NCI-H1436 treated with DMSO at 0.1 percent for 48 hours (cell line): ENCODE measurements around the gene TLE6.
A peak's percentile ranks its signal among the peaks of the same experiment; 100 is the strongest.
"Not testable (repeated sequence)": the region's sequence is repeated elsewhere in the genome, so short reads cannot be mapped to it uniquely, and the experiment has no call there.

ENCODE experiments used
- DNase-seq: peaks from one replicate; lab custom pipeline; 2025; lab: John Stamatoyannopoulos, UW

The TLE6 gene

GRCh38 chr19:3029065-3029923 is 51.9 kb downstream of the TLE6 start, which contains the start of gene TLE2:
Gene TLE2 (minus strand): TSS chr19:3029280. CDS start chr19:3028904, 376 bp downstream.
- no peak for DNase-seq

GRCh38 chr19:3031607-3031867 is 54.2 kb downstream of the TLE6 start:
- no peak for DNase-seq

GRCh38 chr19:3033595-3034405 is 56.4 kb downstream of the TLE6 start:
- DNase-seq, result no peak

- no peak for DNase-seq
These were observed 57.0 kb downstream of the TLE6 start for GRCh38 chr19:3034406-3034655.

- no peak for DNase-seq
These were observed 57.5 kb downstream of the TLE6 start for GRCh38 chr19:3034656-3035541.

- DNase-seq, result peak; percentile 96
These were observed 58.3 kb downstream of the TLE6 start for GRCh38 chr19:3035542-3036118.

GRCh38 chr19:3036119-3036976 is 59.0 kb downstream of the TLE6 start:
- peak; percentile 88 for DNase-seq

GRCh38 chr19:3036977-3037544 is 59.7 kb downstream of the TLE6 start:
- DNase-seq, result not testable (repeated sequence)

- DNase-seq, result no peak
These were observed 60.9 kb downstream of the TLE6 start for GRCh38 chr19:3038214-3038613.

- no peak for DNase-seq
These were observed 61.8 kb downstream of the TLE6 start for GRCh38 chr19:3039125-3039524.

- no peak for DNase-seq
These were observed 62.3 kb downstream of the TLE6 start for GRCh38 chr19:3039641-3040077.

- DNase-seq, result no peak
These were observed 64.0 kb downstream of the TLE6 start for GRCh38 chr19:3041327-3041726.

GRCh38 chr19:3041761-3042620 is 64.6 kb downstream of the TLE6 start:
- DNase-seq, result no peak

- peak; percentile 67 for DNase-seq
These were observed 65.4 kb downstream of the TLE6 start for GRCh38 chr19:3042621-3043267.
